Tibial nerve (tissue), 4 donors: Measurements from ENCODE around the gene TTC29.

Source experiments
- EP300 ChIP-seq, 2 donors: sonication (generic); formaldehyde crosslinking; IDR thresholded peaks; one replicate each; pipeline ENCODE4 v1.6.1; 2017; ENCODE audit warnings: antibody characterized with exemption in 2 of 2, mild to moderate bottlenecking in 1 of 2
- POLR2A ChIP-seq, 2 donors: fragments of 450-650 bp; IDR thresholded peaks; one replicate each; pipeline ENCODE4 v1.6.1; 2017; ENCODE audit warnings: antibody characterized with exemption in 2 of 2, mild to moderate bottlenecking in 2 of 2, moderate library complexity in 2 of 2
- TF ChIP-seq, protein P1 (sequence below), 5 experiments: fragments of 200-600 bp in 3 of 5; fragments of 450-650 bp in 2 of 5; sonication (generic) in 3 of 5; IDR thresholded peaks; one replicate each; pipeline ENCODE4 v1.5.1; 2016 to 2019; ENCODE audit warnings: antibody characterized with exemption in 5 of 5, mild to moderate bottlenecking in 3 of 5, moderate library complexity in 2 of 5

DNA sequence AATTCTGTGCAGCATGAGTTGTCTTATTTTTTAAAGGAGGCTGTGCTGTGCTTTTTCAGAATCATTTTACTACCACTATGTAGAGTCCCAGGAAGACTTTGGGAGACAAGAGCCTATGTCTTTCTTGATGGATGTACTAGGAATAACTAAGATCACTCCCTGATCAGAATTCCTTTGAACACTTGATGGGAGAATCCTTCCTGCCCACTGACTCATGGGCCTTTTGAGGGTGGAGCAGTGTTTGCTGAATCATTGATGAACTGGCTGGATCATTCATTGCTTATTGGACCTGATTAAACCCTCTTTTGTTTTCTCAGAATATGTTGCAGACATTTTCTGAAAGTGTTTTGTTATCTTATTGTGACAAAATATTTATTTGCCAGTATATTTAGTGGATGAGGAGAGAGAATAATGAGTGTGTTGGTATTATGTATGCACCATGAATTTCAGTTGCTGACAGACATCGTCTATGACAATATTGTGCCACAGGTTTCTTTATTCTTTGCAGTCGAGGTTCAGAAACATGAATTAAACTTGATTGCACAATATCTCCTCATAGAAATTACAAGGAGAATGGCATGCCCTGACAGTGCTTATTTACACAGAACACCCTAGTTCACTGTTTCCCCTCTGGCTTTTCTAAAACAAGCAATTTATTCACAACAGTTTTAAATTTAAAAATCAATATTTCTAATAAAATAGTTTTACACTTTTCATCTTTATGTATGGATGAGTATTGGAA lies 270.7 kb downstream of the TTC29 start:
- TF ChIP-seq, protein P1, sequence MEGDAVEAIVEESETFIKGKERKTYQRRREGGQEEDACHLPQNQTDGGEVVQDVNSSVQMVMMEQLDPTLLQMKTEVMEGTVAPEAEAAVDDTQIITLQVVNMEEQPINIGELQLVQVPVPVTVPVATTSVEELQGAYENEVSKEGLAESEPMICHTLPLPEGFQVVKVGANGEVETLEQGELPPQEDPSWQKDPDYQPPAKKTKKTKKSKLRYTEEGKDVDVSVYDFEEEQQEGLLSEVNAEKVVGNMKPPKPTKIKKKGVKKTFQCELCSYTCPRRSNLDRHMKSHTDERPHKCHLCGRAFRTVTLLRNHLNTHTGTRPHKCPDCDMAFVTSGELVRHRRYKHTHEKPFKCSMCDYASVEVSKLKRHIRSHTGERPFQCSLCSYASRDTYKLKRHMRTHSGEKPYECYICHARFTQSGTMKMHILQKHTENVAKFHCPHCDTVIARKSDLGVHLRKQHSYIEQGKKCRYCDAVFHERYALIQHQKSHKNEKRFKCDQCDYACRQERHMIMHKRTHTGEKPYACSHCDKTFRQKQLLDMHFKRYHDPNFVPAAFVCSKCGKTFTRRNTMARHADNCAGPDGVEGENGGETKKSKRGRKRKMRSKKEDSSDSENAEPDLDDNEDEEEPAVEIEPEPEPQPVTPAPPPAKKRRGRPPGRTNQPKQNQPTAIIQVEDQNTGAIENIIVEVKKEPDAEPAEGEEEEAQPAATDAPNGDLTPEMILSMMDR (IDR thresholded peaks at IDR 0.05) = no peak
- TF ChIP-seq EP300 (IDR thresholded peaks at IDR 0.05) (no peak), POLR2A (IDR thresholded peaks at IDR 0.05) (no peak)
